T47D (cell line): Measurements from ENCODE around the gene MTOR.
A peak's percentile ranks its signal among the peaks of the same experiment; 100 is the strongest.
"Not testable (repeated sequence)": the region's sequence is repeated elsewhere in the genome, so short reads cannot be mapped to it uniquely, and the experiment has no call there.

Source experiments
- DNase-seq, 2 experiments: peaks; one replicate each; pipeline versions ENCODE4 v3.0.0 to v3.0.0-alpha.2; 2011 to 2012; ENCODE audit warnings: low read depth in 1 of 2, low spot score in 1 of 2
- JUND ChIP-seq: IDR thresholded peaks from 2 replicates; pipeline ENCODE4 v1.6.1; 2012; ENCODE audit warnings: low read depth
- in situ Hi-C: cut with HindIII; loops from 2 replicates; pipeline ENCODE4 v1.10.0; 2016; ENCODE audit warnings: low sequenced_read_pairs, low pct_unique_long_range_greater_than_20kb

The MTOR gene

DNA sequence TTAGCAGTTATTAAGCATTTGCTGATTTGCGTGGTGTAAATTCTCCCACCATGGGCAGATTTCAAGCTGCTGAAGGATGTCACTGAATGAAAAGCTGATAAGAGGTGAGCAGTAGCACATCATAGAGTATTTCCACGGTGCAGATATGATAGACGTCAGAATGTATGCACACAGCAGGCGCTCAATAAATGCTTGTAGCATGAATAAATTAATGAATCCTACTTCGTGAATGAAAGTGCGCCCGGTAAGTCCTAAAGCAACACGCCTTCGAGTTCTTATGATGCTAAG is 10.1 kb upstream of the MTOR start:
- TF ChIP-seq JUND, result no peak
- no peak for DNase-seq
- in situ Hi-C loops, result no loop called here

GRCh38 chr1:11267350-11268337 is 5.3 kb upstream of the MTOR start:
- in situ Hi-C loops, result not testable (repeated sequence)

DNA sequence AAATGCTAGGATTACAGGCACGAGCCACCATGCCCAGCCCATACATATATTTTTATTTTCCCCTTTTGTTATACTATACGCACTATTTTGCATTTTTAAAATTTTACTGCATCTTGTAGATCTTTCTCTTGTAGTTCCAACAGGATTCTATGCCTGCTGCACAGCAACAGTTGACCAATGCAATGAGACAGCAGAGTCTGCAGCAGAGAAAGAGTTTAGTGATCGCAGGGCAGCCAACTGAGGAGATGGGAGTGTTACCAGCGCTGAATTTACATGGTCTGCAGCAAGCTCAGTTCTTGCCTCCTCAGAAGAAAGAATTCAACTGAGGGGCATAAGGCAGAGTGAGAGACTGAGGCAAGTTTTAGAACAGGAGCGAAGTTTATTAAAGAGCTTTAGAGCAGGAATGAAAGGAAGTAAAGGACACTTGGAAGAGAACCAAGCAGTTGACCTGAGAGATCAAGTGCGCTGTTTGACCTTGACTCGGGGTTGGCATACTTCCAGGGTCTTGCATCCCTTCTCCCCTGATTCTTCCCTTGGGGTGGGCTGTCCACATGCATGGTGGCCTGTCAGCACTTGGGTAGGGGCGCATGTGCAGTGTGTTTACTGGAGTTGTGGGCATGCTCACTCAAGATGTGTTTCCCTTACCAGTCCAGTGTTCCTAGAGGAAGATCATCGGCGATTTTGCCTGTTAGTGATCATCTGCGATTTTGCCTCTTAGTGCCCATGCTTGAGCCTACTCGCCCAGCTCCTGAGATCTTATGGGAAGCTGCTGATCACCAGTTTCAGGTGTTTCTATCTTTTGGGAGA is 4.1 kb upstream of the MTOR start:
- no peak for TF ChIP-seq JUND
- in situ Hi-C loops, result no loop called here
- DNase-seq, result no peak

More at GRCh38 chr1:11267350-11268337, 5.3 kb upstream of the MTOR start:
- DNase-seq, result peak in 1 of 2 experiments; percentile 36

GRCh38 chr1:11256299-11256698 is 6.1 kb downstream of the MTOR start:
- no peak for DNase-seq
- in situ Hi-C loops, result no loop called here
- no peak for TF ChIP-seq JUND

- DNase-seq, result no peak
- TF ChIP-seq JUND, result no peak
- in situ Hi-C loops, result no loop called here
Observed at GRCh38 chr1:11253226-11253625, 9.1 kb downstream of the MTOR start.

- no peak for DNase-seq
- in situ Hi-C loops, result no loop called here
Observed at GRCh38 chr1:11252538-11252937, 9.8 kb downstream of the MTOR start.

DNA sequence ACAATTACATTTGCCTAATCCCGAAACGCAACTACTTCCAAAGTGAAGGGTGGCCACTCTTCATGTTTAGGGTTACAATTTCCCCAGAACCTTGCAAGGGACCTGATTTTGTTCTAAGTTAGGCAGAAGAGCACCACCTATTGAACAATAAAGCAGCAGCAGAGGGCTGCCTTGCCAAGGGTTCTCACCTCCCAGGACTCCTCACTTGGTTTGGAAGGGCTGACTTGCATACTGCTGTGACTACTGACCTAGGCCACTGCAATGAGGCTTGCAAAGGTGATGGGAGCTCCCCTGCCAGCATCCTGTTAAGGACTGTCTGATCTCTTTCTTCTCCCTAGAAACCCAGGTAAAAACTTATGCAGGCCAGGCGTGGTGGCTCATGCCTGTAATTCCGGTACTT is 14.2 kb downstream of the MTOR start:
- TF ChIP-seq JUND, result no peak
- in situ Hi-C loops, result no loop called here
- DNase-seq, result no peak

More at GRCh38 chr1:11252538-11252937, 9.8 kb downstream of the MTOR start:
- TF ChIP-seq JUND, result no peak

DNA sequence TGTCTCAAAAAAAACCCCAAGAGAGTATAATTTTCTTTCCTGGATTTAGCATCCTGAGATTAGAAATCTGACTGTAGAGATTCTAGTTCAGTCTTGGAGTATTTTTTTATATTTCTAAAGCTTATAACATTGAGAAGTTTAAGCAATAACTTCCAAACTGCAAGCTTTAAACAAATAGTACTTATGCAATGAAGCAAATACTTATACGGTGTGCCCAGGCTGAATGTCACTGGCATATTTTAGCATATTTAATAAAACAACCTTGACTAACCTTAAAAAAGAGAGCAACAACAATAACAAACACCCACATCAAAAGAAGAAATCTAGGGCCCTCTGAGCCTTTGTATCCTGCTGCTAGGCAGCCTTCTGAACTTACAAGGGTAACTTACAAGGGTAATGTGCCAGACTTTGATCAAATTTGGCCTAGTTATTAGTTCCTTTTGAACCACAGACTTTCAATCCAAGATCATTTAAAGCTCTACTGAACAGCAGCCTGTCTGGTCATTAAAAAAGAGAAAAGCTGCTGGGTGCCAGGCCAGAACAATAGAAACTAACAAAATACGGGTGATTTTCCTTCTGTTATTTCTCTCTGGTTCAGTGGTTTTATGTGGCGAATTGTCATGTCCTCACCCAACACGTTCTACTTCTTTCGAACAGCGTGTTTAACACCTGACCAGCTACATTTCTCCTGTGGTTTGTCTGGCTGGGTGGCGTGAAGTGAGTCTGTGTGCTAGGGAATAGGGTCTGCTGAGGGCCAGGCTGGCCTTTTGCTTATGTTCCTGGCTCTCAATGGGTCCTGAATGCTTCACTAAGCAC is 16.2 kb downstream of the MTOR start:
- no peak for TF ChIP-seq JUND
- in situ Hi-C loops, result no loop called here
- DNase-seq, result no peak

GRCh38 chr1:11245248-11245647 is 17.1 kb downstream of the MTOR start:
- DNase-seq, result no peak
- no peak for TF ChIP-seq JUND
- in situ Hi-C loops, result no loop called here

- in situ Hi-C loops, result no loop called here
- TF ChIP-seq JUND, result no peak
- DNase-seq, result no peak
Observed at GRCh38 chr1:11238311-11238710, 24.0 kb downstream of the MTOR start.

DNA sequence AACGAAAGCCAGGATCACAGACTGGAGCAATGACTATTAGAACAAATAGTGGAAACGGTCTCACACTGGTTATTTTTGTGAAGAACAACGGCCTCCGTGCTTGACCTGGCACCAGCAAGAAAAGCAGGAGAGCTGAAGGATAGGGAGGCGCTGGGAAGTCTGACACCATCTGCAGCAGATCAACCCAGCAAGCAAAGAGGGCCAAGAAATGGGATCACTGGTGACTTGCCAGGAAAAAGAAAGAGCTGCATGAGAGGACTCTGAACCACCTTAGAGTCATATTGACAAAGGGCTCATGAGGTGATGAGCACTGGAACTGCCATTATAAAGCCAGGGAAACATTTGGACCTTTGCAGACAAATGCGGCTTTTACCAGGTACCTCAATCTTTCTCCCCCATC is 25.0 kb downstream of the MTOR start:
- in situ Hi-C loops, result no loop called here

GRCh38 chr1:11233208-11233607 is 29.1 kb downstream of the MTOR start:
- no peak for DNase-seq
- no peak for TF ChIP-seq JUND
- in situ Hi-C loops, result no loop called here

More for the DNA sequence above, 25.0 kb downstream of the MTOR start:
- TF ChIP-seq JUND, result no peak
- DNase-seq, result no peak
